ENCODE data around the gene STRAP.
"Not testable (repeated sequence)": the region's sequence is repeated elsewhere in the genome, so short reads cannot be mapped to it uniquely, and the experiment has no call there.

The STRAP gene

GRCh38 chr12:15853877-15854276 is 28.3 kb upstream of the STRAP start:
- FAIRE-seq: no peak
- DNase-seq (ENCODE audit: insufficient read length): no peak
- TF ChIP-seq TAF1 (IDR thresholded peaks at IDR 0.05; ENCODE audit: borderline replicate concordance, low read depth, low read length) (no peak), POLR2AphosphoS5 (IDR thresholded peaks at IDR 0.05; ENCODE audit: low read depth, low read length) (no peak), POLR2A (IDR thresholded peaks at IDR 0.05; ENCODE audit: low read depth, low read length) (no peak)

- FAIRE-seq (no peak), DNase-seq (ENCODE audit: insufficient read length) (no peak)
- TF ChIP-seq POLR2A (IDR thresholded peaks at IDR 0.05; ENCODE audit: low read depth, low read length) (no peak), TAF1 (IDR thresholded peaks at IDR 0.05; ENCODE audit: borderline replicate concordance, low read depth, low read length) (no peak), POLR2AphosphoS5 (IDR thresholded peaks at IDR 0.05; ENCODE audit: low read depth, low read length) (no peak)
Observed at GRCh38 chr12:15854916-15855315, 27.3 kb upstream of the STRAP start.

- TF ChIP-seq POLR2A (IDR thresholded peaks at IDR 0.05; ENCODE audit: low read depth, low read length): no peak
- no peak for TF ChIP-seq POLR2AphosphoS5 (IDR thresholded peaks at IDR 0.05; ENCODE audit: low read depth, low read length)
- no peak for TF ChIP-seq TAF1 (IDR thresholded peaks at IDR 0.05; ENCODE audit: borderline replicate concordance, low read depth, low read length)
- FAIRE-seq (no peak), DNase-seq (ENCODE audit: insufficient read length) (no peak)
Observed at GRCh38 chr12:15855646-15856045, 26.5 kb upstream of the STRAP start.

DNA sequence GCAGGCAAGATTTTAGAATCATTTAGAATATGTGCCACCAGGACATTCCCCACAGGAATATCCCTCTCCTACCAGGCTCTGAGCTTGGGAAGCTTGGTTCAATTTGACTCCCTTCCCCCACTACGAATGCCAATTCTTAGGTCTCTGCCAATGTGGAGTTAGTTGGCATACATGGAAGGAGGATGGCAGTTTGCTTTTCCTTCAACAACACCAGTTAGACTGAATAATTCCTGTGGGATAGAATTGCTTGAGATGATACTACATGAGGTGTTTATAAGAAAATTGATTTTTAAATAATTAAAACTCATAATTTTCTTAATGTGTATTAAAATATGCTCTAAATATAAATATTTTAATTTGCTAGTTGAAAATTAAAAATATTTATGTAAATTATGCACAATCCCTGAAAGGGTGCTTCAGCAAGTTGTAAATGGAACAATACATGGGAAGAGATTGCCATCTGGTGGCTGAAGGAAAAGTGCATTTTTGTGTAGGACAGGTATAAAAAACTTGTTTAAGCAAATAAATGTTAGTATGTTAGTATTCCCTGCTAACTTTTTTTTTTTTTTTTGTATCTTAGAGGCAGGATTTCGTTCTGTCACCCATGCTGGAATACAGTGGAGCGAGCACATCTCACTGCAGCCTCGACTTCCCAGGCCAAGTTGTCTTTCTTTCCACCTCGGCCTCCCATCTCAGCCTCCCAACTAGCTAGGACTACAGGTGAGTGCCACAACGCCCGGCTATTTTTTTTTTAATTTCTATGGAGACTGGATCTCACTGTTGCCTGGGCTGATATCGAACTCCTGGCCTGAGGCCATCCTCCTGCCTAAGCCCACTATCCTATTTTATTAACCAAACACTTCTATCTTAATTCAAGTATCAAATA is 25.8 kb upstream of the STRAP start:
- TF ChIP-seq POLR2AphosphoS5 (IDR thresholded peaks at IDR 0.05; ENCODE audit: low read depth, low read length): no peak
- TF ChIP-seq POLR2A (IDR thresholded peaks at IDR 0.05; ENCODE audit: low read depth, low read length): no peak
- no peak for TF ChIP-seq TAF1 (IDR thresholded peaks at IDR 0.05; ENCODE audit: borderline replicate concordance, low read depth, low read length)
- FAIRE-seq (no peak), DNase-seq (ENCODE audit: insufficient read length) (no peak)

DNA sequence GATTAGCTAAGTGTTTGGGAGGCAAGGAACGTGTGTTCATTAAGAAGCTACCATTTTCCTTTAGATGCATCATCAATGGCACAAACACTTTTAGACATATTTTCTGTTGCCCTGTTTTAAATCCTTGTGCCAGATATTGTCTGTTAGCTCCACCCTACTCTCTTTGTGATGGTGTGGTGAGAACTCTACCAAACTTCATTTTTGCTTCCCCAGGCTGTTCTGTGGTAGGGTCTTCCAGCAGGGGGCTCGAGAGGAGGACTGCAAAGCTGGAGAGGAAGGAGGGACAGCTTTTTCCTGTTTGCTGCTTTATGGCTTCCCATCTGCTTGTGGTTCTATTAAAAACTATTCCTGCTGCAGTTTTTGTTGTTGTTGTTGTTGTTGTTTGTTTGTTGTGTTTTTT is 23.8 kb upstream of the STRAP start:
- FAIRE-seq (no peak), DNase-seq (ENCODE audit: insufficient read length) (no peak)
- TF ChIP-seq POLR2A (IDR thresholded peaks at IDR 0.05; ENCODE audit: low read depth, low read length) (no peak), TAF1 (IDR thresholded peaks at IDR 0.05; ENCODE audit: borderline replicate concordance, low read depth, low read length) (no peak), POLR2AphosphoS5 (IDR thresholded peaks at IDR 0.05; ENCODE audit: low read depth, low read length) (no peak)

DNA sequence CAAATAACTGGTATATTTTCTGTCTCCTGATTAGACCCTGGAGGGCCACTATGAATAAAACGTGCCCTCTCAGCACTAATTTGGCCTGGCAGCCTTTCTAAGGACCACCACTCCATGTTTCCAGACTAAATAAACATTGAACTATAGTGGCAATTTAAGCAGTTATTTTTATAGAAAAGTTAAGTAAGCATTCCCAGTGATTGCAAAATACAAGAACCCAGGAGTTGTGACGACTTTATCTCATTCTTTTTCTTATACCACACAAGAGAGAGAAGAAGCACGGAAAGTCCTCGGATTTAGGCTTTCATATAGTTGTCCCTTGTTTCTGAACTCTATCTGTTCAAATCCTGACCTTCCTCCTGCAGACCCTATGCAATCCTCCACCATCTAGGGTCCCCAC is 23.1 kb upstream of the STRAP start:
- FAIRE-seq (no peak), DNase-seq (ENCODE audit: insufficient read length) (no peak)
- TF ChIP-seq POLR2AphosphoS5 (IDR thresholded peaks at IDR 0.05; ENCODE audit: low read depth, low read length) (no peak), TAF1 (IDR thresholded peaks at IDR 0.05; ENCODE audit: borderline replicate concordance, low read depth, low read length) (no peak), POLR2A (IDR thresholded peaks at IDR 0.05; ENCODE audit: low read depth, low read length) (no peak)

DNA sequence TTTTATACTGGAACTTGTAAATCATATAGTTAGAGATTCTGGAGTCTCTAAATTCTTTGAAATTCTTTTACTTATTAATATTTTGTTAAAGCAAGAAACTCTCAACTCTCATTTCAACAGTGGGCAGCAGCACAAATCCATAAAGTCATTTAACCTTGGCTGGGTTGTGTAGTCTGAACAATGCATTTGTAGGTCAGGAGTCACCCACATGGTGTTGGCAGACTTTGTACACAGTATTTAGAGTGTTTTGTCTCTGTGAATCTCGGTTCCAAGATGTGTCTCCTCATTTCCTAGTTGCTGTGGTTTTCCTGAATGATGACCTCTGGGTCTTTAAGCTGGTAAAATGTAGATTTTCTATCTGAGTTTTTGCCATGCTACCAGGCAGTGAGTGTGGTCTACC is 20.8 kb upstream of the STRAP start:
- no peak for DNase-seq (ENCODE audit: insufficient read length)
- TF ChIP-seq POLR2AphosphoS5 (IDR thresholded peaks at IDR 0.05; ENCODE audit: low read depth, low read length): no peak
- no peak for TF ChIP-seq TAF1 (IDR thresholded peaks at IDR 0.05; ENCODE audit: borderline replicate concordance, low read depth, low read length)
- no peak for TF ChIP-seq POLR2A (IDR thresholded peaks at IDR 0.05; ENCODE audit: low read depth, low read length)
- no peak for FAIRE-seq

DNA sequence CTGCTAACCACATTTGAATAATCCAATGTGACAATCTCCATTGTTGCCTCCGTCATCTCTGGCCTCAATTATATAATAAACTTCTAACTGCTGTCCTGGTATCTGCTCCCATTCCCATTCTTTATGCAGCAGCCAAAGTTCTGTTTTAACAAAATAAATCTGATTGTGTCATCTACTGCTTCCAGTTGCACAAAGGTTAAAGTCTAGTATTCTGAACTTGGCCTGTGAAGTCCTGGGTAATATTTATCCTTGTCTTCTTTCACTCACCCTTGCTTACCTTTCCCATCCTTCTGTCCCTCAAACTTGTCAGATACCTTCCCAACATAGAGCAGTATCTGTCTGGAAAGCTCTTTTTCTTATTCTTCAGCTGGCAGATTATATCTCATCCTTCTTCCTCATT is 19.3 kb upstream of the STRAP start:
- FAIRE-seq: no peak
- DNase-seq (ENCODE audit: insufficient read length): no peak
- no peak for TF ChIP-seq POLR2AphosphoS5 (IDR thresholded peaks at IDR 0.05; ENCODE audit: low read depth, low read length)
- no peak for TF ChIP-seq TAF1 (IDR thresholded peaks at IDR 0.05; ENCODE audit: borderline replicate concordance, low read depth, low read length)
- TF ChIP-seq POLR2A (IDR thresholded peaks at IDR 0.05; ENCODE audit: low read depth, low read length): no peak

DNA sequence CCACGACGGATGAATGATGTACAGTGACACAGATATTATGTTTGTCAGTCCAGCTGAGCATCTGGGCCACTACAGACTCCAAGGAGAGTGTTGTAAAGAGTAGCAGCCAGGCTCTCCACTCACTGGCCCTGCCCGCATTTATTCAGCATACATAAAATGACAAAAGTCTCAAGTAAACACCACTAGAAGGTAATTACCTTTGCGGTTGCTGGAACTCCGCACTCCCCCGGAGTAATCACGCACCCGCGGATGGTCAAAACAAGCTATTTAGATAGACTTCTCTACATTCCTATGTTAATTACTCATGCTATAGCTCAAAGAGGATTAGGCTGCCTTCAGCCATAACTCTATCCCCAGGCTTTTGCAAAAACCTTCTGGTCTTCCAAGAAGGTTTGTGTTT is 18.8 kb upstream of the STRAP start:
- DNase-seq (ENCODE audit: insufficient read length) (no peak), FAIRE-seq (no peak)
- TF ChIP-seq POLR2AphosphoS5 (IDR thresholded peaks at IDR 0.05; ENCODE audit: low read depth, low read length) (no peak), POLR2A (IDR thresholded peaks at IDR 0.05; ENCODE audit: low read depth, low read length) (no peak), TAF1 (IDR thresholded peaks at IDR 0.05; ENCODE audit: borderline replicate concordance, low read depth, low read length) (no peak)

GRCh38 chr12:15863984-15864383 is 18.2 kb upstream of the STRAP start:
- FAIRE-seq (peak; percentile 64), DNase-seq (ENCODE audit: insufficient read length) (no peak)

GRCh38 chr12:15868186-15868585 is 14.0 kb upstream of the STRAP start:
- no peak for DNase-seq (ENCODE audit: insufficient read length)
- TF ChIP-seq TAF1 (IDR thresholded peaks at IDR 0.05; ENCODE audit: borderline replicate concordance, low read depth, low read length): no peak
- no peak for TF ChIP-seq POLR2A (IDR thresholded peaks at IDR 0.05; ENCODE audit: low read depth, low read length)
- no peak for TF ChIP-seq POLR2AphosphoS5 (IDR thresholded peaks at IDR 0.05; ENCODE audit: low read depth, low read length)
- no peak for FAIRE-seq

More at GRCh38 chr12:15863984-15864383, 18.2 kb upstream of the STRAP start:
- no peak for TF ChIP-seq POLR2AphosphoS5 (IDR thresholded peaks at IDR 0.05; ENCODE audit: low read depth, low read length)

DNA sequence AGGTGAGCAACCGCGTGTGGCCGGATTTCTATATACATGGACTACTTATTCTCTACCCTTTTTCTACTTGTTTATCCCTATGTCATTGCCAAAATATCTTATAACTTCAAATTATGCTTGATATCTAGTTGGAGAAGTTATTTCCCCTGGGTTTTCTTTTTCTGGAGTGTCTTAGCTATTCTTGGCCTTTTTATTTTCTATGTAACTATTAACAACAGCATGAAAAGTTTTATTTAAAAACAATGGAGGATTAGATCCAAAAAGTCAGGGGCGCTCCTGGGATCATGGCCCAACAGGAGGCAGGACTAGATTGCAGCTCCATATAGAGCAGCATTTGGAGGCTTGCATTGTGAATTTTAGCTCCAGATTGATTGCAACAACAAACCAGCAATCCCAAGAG is 8.6 kb upstream of the STRAP start:
- FAIRE-seq (no peak), DNase-seq (ENCODE audit: insufficient read length) (no peak)
- no peak for TF ChIP-seq TAF1 (IDR thresholded peaks at IDR 0.05; ENCODE audit: borderline replicate concordance, low read depth, low read length)

DNA sequence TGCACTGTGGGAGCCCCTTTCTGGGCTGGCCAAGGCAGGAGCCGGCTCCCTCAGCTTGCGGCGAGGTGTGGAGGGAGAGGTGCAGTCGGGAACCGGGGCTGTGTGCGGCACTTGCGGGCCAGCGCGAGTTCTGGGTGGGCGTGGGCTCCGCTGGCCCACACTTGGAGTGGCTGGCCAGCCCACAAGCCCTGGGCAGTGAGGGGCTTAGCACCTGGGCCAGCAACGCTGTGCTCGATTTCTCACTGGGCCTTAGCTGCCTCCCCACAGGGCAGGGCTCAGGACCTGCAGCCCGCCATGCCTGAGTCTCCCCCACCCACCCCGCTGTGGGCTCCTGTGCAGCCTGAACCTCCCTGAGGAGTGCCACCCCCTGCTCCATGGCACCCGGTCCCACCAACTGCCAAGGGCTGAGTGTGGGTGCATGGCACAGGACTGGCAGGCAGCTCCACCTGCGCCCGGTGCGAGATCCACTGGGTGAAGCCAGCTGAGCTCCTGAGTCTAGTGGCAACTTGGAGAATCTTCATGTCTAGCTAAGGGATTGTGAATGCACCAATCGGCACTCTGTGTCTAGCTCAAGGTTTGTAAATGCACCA is 7.5 kb upstream of the STRAP start:
- DNase-seq (ENCODE audit: insufficient read length); FAIRE-seq: not testable (repeated sequence)

Measured in GM12892 (cell line).